ENCODE results near the gene ZCCHC12.

The ZCCHC12 gene

GRCh38 chrX:118867251-118867650 is 43.6 kb downstream of the ZCCHC12 start:
- no peak overlapping the region for H3K27ac ChIP-seq (ENCODE audit: low read length, poor library complexity, severe bottlenecking)
- no peaks in the 10 kb centered on the region for H3K36me3 ChIP-seq (ENCODE audit: control insufficient read depth in 1 of 2, insufficient read depth in 2 of 2, low read depth in 1 of 2, low read length in 2 of 2)
- no peak overlapping the region for H2AK5ac ChIP-seq (ENCODE audit: low read length, severe bottlenecking)
- H2BK12ac ChIP-seq (ENCODE audit: low read length in 2 of 2) = no peak overlapping the region
- no peak overlapping the region for H3K4me3 ChIP-seq (ENCODE audit: insufficient read depth in 1 of 2, low read depth in 1 of 2, low read length in 2 of 2)
- no peak overlapping the region for H2BK15ac ChIP-seq (ENCODE audit: low read depth, poor library complexity, severe bottlenecking)
- H3K4ac ChIP-seq (ENCODE audit: low read depth in 1 of 2, low read length in 2 of 2) = no peak overlapping the region
- H2AFZ ChIP-seq (ENCODE audit: low read depth, low read length) = no peak overlapping the region
- no peak overlapping the region for H2BK120ac ChIP-seq (ENCODE audit: low read depth, low read length)
- peaks cover 0 to 22% of the 10 kb centered on the region in 2 experiments for H3K27me3 ChIP-seq (ENCODE audit: control insufficient read depth in 1 of 2, insufficient read depth in 1 of 2, low read length in 2 of 2)
- no peak overlapping the region for H4K8ac ChIP-seq (ENCODE audit: low read length)
- no peak overlapping the region for H3K14ac ChIP-seq (ENCODE audit: low read length in 2 of 2)
- H3K79me1 ChIP-seq (replicated peaks; ENCODE audit: low read length, poor library complexity, severe bottlenecking) = no peaks in the 10 kb centered on the region
- H3K4me2 ChIP-seq (ENCODE audit: low read length, poor library complexity, severe bottlenecking) = no peak overlapping the region
- H3K23ac ChIP-seq (ENCODE audit: low read length in 2 of 2) = no peak overlapping the region
- H3K9me3 ChIP-seq (ENCODE audit: control insufficient read depth, low read length) = no peaks in the 10 kb centered on the region
- no peak overlapping the region for H4K91ac ChIP-seq (ENCODE audit: low read length)
- WGBS = 70% methylated on average over 2 of the region's 3 CpGs
- no peak overlapping the region for H3K9ac ChIP-seq (ENCODE audit: low read length)
- H3K4me1 ChIP-seq (ENCODE audit: control insufficient read depth, insufficient read depth, low read depth, low read length) = no peaks in the 10 kb centered on the region
- no peak overlapping the region for H3K18ac ChIP-seq (ENCODE audit: low read depth in 1 of 2, low read length in 2 of 2)
- DNase-seq = no peak
- H2BK5ac ChIP-seq (ENCODE audit: low read depth, low read length, poor library complexity, severe bottlenecking) = no peak overlapping the region

- 56% methylated on average over 4 of the region's 4 CpGs for WGBS
These were observed 48.5 kb downstream of the ZCCHC12 start for GRCh38 chrX:118872102-118872566.

More at GRCh38 chrX:118872102-118872566, 48.5 kb downstream of the ZCCHC12 start:
- no peak overlapping the region for H2BK120ac ChIP-seq (ENCODE audit: low read depth, low read length)
- no peak overlapping the region for H3K23ac ChIP-seq (ENCODE audit: low read length in 2 of 2)
- H2BK15ac ChIP-seq (ENCODE audit: low read depth, poor library complexity, severe bottlenecking) = no peak overlapping the region
- H2AFZ ChIP-seq (ENCODE audit: low read depth, low read length) = no peak overlapping the region
- no peaks in the 10 kb centered on the region for H3K36me3 ChIP-seq (ENCODE audit: control insufficient read depth in 1 of 2, insufficient read depth in 2 of 2, low read depth in 1 of 2, low read length in 2 of 2)
- no peaks in the 10 kb centered on the region for H3K9me3 ChIP-seq (ENCODE audit: control insufficient read depth, low read length)
- H2BK5ac ChIP-seq (ENCODE audit: low read depth, low read length, poor library complexity, severe bottlenecking) = no peak overlapping the region
- no peak overlapping the region for H2BK12ac ChIP-seq (ENCODE audit: low read length in 2 of 2)
- no peak overlapping the region for H3K4me2 ChIP-seq (ENCODE audit: low read length, poor library complexity, severe bottlenecking)
- no peak overlapping the region for H4K8ac ChIP-seq (ENCODE audit: low read length)
- no peaks in the 10 kb centered on the region for H3K4me1 ChIP-seq (ENCODE audit: control insufficient read depth, insufficient read depth, low read depth, low read length)
- H3K27me3 ChIP-seq (ENCODE audit: control insufficient read depth in 1 of 2, insufficient read depth in 1 of 2, low read length in 2 of 2) = peaks cover 0 to 5% of the 10 kb centered on the region in 2 experiments
- no peaks in the 10 kb centered on the region for H3K79me1 ChIP-seq (replicated peaks; ENCODE audit: low read length, poor library complexity, severe bottlenecking)
- H3K14ac ChIP-seq (ENCODE audit: low read length in 2 of 2) = no peak overlapping the region
- no peak overlapping the region for H3K18ac ChIP-seq (ENCODE audit: low read depth in 1 of 2, low read length in 2 of 2)
- H3K4ac ChIP-seq (ENCODE audit: low read depth in 1 of 2, low read length in 2 of 2) = no peak overlapping the region
- H3K9ac ChIP-seq (ENCODE audit: low read length) = no peak overlapping the region
- H3K4me3 ChIP-seq (ENCODE audit: insufficient read depth in 1 of 2, low read depth in 1 of 2, low read length in 2 of 2) = no peak overlapping the region
- no peak overlapping the region for H4K91ac ChIP-seq (ENCODE audit: low read length)
- H3K27ac ChIP-seq (ENCODE audit: low read length, poor library complexity, severe bottlenecking) = no peak overlapping the region
- H2AK5ac ChIP-seq (ENCODE audit: low read length, severe bottlenecking) = no peak overlapping the region
- no peak for DNase-seq
